Stimulated activated effector memory CD8-positive, alpha-beta T cell treated with anti-CD3 and anti-CD28 coated beads, Interleukin-12 subunit alpha, Interleukin-12 subunit beta, amount 100 ng/mL, for 72 hours (primary cell): ENCODE data around the gene ZBED5.
A peak's percentile ranks its signal among the peaks of the same experiment; 100 is the strongest.
"Not testable (repeated sequence)": the region's sequence is repeated elsewhere in the genome, so short reads cannot be mapped to it uniquely, and the experiment has no call there.

Experiments used
- ATAC-seq: fragments of 150-1000 bp; cut with Tn5 transposase; 2 replicates; pipeline ENCODE4 v1.10.0; 2021
- DNase-seq, 2 donors: peaks; one replicate each; pipeline ENCODE4 v3.0.0; 2021 to 2022; ENCODE audit warnings: low spot score in 2 of 2
- H3K27ac Mint-ChIP-seq: one replicate; pipeline ENCODE4 v1.8.0; 2022; ENCODE audit warnings: mild to moderate bottlenecking, mixed read lengths
- H3K36me3 Mint-ChIP-seq: one replicate; pipeline ENCODE4 v1.8.0; 2022; ENCODE audit warnings: mild to moderate bottlenecking, mixed read lengths
- H3K4me1 Mint-ChIP-seq: one replicate; pipeline ENCODE4 v1.8.0; 2022; ENCODE audit warnings: mixed read lengths
- H3K4me3 Mint-ChIP-seq: one replicate; pipeline ENCODE4 v1.8.0; 2022; ENCODE audit warnings: mild to moderate bottlenecking, mixed read lengths
- H3K9me3 Mint-ChIP-seq: one replicate; pipeline ENCODE4 v1.8.0; 2022; ENCODE audit warnings: mixed read lengths

ZBED5 gene

GRCh38 chr11:10828402-10828801 lies 29.5 kb downstream of the ZBED5 start:
- no peaks in the 10 kb centered on the region for H3K4me1 Mint-ChIP-seq
- H3K4me3 Mint-ChIP-seq, result no peak overlapping the region
- no peak overlapping the region for H3K27ac Mint-ChIP-seq
- H3K36me3 Mint-ChIP-seq, result no peaks in the 10 kb centered on the region
- no peak for ATAC-seq
- H3K9me3 Mint-ChIP-seq, result no peaks in the 10 kb centered on the region
- DNase-seq, result no peak

GRCh38 chr11:10824888-10825287 lies 33.0 kb downstream of the ZBED5 start:
- no peaks in the 10 kb centered on the region for H3K9me3 Mint-ChIP-seq
- peak overlapping the region; percentile 6 for H3K27ac Mint-ChIP-seq
- H3K4me1 Mint-ChIP-seq, result no peaks in the 10 kb centered on the region
- ATAC-seq, result peak; percentile 28
- no peak for DNase-seq
- H3K36me3 Mint-ChIP-seq, result no peaks in the 10 kb centered on the region
- no peak overlapping the region for H3K4me3 Mint-ChIP-seq

DNA sequence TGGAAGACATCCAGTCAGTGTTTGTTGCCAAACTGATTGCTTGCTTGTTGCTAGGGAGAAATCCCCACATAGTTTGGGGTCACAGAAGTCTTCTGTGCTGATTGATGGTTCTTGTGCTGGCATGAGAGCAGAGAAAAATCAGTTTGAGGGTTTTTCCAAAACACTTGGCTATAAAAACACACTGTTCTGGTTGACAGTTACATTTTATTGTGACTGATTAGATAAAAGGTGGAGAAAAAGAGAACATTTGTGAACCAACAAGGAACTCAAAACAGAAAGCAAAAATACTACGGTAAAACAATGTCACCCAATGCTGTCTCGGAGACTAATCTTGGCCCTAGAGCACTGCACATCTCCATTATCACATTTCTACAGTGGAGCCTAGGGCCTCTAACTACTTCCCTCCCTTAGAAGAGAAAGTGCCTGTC lies 34.7 kb downstream of the ZBED5 start:
- no peak for DNase-seq
- no peaks in the 10 kb centered on the region for H3K36me3 Mint-ChIP-seq
- H3K9me3 Mint-ChIP-seq, result no peaks in the 10 kb centered on the region
- H3K27ac Mint-ChIP-seq, result no peak overlapping the region
- no peak overlapping the region for H3K4me3 Mint-ChIP-seq
- no peak for ATAC-seq
- no peaks in the 10 kb centered on the region for H3K4me1 Mint-ChIP-seq

DNA sequence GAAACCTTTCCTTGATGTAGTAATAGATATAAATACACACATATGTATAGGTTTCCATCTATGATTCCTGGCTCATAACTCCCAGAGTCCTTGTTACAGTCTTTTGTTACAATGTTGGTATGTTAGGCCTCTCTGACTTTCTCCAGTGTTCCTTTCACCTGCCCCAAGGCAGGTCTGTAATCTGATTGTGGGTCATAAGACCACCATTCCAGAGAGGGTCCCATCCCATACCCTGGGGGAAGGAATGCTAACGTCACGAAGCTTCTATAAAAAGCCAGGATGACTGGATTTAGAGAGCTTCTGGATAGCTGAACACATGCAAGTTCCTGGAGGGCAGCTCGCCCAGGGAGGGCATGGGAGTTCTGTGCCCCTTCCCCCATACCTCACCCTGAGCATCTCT lies 35.4 kb downstream of the ZBED5 start:
- not testable (repeated sequence) for DNase-seq, H3K9me3 Mint-ChIP-seq, H3K27ac Mint-ChIP-seq, H3K4me1 Mint-ChIP-seq, H3K36me3 Mint-ChIP-seq, H3K4me3 Mint-ChIP-seq, ATAC-seq

- no peaks in the 10 kb centered on the region for H3K9me3 Mint-ChIP-seq
- DNase-seq (no peak), ATAC-seq (no peak)
- no peaks in the 10 kb centered on the region for H3K36me3 Mint-ChIP-seq
- H3K27ac Mint-ChIP-seq, result no peak overlapping the region
- H3K4me1 Mint-ChIP-seq, result no peaks in the 10 kb centered on the region
- H3K4me3 Mint-ChIP-seq, result no peak overlapping the region
These were observed 39.3 kb downstream of the ZBED5 start for GRCh38 chr11:10818594-10818993.

DNA sequence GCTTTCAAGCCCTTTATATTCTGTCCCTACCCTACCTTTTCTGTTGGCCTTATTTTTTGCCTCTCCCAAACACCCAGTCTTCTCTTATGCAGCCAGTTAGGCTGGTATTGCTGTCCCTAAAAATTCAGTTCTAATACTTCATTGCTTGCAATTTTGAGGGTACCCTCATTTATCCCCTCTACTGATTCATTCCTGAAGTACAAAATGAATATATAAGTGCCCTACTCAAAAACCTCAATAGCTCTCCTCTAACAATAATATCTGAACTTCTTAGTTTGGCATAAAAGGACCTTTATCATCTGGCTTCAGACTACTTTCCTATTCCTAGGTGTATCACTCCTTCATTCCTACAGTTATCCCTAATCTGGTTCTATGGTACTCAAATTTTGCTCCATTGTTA lies 43.9 kb downstream of the ZBED5 start:
- ATAC-seq, result peak; percentile 9
- no peak overlapping the region for H3K4me3 Mint-ChIP-seq
- H3K9me3 Mint-ChIP-seq, result no peaks in the 10 kb centered on the region
- DNase-seq, result no peak
- H3K36me3 Mint-ChIP-seq, result peaks cover 8% of the 10 kb centered on the region
- H3K4me1 Mint-ChIP-seq, result peaks cover 10% of the 10 kb centered on the region
- H3K27ac Mint-ChIP-seq, result peak overlapping the region; percentile 7

GRCh38 chr11:10809373-10810160 lies 48.3 kb downstream of the ZBED5 start:
- peak; percentile 12 for ATAC-seq
- peaks cover 52% of the 10 kb centered on the region for H3K36me3 Mint-ChIP-seq
- DNase-seq, result no peak
- peak overlapping the region; percentile 98 for H3K27ac Mint-ChIP-seq
- peak overlapping the region; percentile 88 for H3K4me3 Mint-ChIP-seq
- H3K9me3 Mint-ChIP-seq, result no peaks in the 10 kb centered on the region
- H3K4me1 Mint-ChIP-seq, result peaks cover 35% of the 10 kb centered on the region

- Mint-ChIP-seq H3K27ac (peak within 1 kb of the TSS; percentile 98), H3K4me1 (peaks cover 43% of the 10 kb centered on the region), H3K9me3 (no peaks in the 10 kb centered on the region), H3K4me3 (peak within 1 kb of the TSS; percentile 88), H3K36me3 (peaks cover 60% of the 10 kb centered on the region)
- ATAC-seq (peak; percentile 96), DNase-seq (peak; percentile 95 to 99)
These were observed 49.1 kb downstream of the ZBED5 start, which contains the start of gene EIF4G2 for GRCh38 chr11:10808553-10809372. Gene EIF4G2, minus strand, starts transcription at chr11:10808926.

DNA sequence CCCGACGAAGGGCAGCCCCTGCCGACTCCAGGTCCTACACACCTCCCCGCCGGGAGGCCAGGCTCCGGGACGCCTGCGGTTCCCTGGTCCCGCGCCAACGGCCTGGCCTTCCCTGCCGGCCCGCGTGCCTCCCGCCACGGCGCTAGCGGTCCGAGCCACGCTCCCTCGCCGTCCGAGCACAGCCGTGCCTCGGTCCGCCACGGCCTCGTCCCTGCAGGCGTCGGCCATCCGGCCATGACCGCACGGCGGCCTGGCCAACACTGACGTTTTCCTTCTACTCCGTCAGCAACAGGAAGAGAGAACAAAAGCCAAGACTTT lies 49.7 kb downstream of the ZBED5 start:
- Mint-ChIP-seq H3K4me1 (peaks cover 48% of the 10 kb centered on the region), H3K27ac (peak overlapping the region; percentile 98), H3K9me3 (no peaks in the 10 kb centered on the region), H3K4me3 (peak overlapping the region; percentile 88), H3K36me3 (peaks cover 66% of the 10 kb centered on the region)
- DNase-seq (no peak), ATAC-seq (peak; percentile 0)

DNA sequence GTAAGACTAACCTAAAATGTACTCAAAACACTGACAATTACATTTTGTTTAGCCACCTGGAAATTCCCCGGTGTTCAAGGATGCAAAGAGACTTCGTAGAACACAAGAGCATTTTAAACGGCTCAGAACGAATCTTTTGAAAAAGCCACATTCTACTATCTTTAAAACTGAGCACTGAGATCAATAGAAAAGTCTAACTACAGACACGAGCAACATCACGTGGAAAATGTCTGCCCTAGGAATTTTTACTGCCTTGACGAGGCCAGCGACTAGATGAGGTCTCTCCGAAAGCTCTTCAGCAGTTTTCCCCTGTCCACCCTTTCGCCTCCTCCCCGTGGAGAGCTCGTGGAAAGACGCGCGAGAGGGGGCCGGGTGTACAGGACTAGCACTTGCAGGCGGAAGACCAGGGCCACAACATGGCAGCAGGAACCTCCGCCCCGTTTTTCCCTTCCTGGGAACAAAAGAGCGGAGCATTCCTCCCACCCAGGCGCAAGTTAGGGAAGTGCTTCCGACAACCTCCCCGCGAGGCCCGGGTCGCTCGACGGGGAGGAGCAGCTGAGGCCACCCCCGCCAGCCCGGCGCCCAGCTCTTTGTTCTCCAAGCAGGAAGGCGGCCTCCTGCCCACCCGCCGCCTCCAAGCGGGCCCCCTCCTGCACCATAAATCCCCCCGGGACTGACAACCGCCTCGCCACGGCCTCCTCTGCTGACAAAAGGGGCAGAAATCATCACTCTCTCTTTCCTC lies 50.2 kb downstream of the ZBED5 start:
- peak; percentile 0 for ATAC-seq
- peaks cover 49% of the 10 kb centered on the region for H3K4me1 Mint-ChIP-seq
- peak overlapping the region; percentile 98 for H3K27ac Mint-ChIP-seq
- peaks cover 71% of the 10 kb centered on the region for H3K36me3 Mint-ChIP-seq
- H3K4me3 Mint-ChIP-seq, result peak overlapping the region; percentile 88
- H3K9me3 Mint-ChIP-seq, result no peaks in the 10 kb centered on the region
- DNase-seq, result peak; percentile 39 to 78

GRCh38 chr11:10806206-10806605 lies 51.6 kb downstream of the ZBED5 start:
- ATAC-seq (no peak), DNase-seq (no peak)
- peaks cover 86% of the 10 kb centered on the region for H3K36me3 Mint-ChIP-seq
- peak overlapping the region; percentile 98 for H3K27ac Mint-ChIP-seq
- no peaks in the 10 kb centered on the region for H3K9me3 Mint-ChIP-seq
- H3K4me3 Mint-ChIP-seq, result peak overlapping the region; percentile 88
- H3K4me1 Mint-ChIP-seq, result peaks cover 63% of the 10 kb centered on the region

- H3K4me3 Mint-ChIP-seq, result peak overlapping the region; percentile 88
- peaks cover 90% of the 10 kb centered on the region for H3K36me3 Mint-ChIP-seq
- no peaks in the 10 kb centered on the region for H3K9me3 Mint-ChIP-seq
- H3K4me1 Mint-ChIP-seq, result peaks cover 68% of the 10 kb centered on the region
- no peak for DNase-seq
- ATAC-seq, result no peak
- peak overlapping the region; percentile 98 for H3K27ac Mint-ChIP-seq
These were observed 52.1 kb downstream of the ZBED5 start for GRCh38 chr11:10805741-10806140.

DNA sequence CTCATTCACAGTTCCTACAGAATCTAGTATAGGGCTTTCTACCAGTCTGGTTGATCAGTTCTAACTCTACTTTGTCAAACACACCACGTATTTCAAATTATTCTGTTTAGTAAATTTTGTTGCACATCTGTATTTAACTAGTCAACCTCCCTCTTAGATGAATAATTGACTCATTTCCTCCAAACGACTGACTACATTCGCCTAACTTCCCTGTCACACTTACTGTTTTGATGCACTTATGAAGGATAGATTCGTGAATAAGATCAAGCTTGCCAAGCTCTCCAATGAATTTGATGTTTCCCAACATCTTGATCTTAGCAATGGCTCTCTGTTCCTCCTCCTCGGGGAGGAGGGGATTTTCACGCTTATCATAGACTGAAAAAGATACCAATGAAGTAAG lies 54.2 kb downstream of the ZBED5 start:
- DNase-seq (no peak), ATAC-seq (no peak)
- H3K36me3 Mint-ChIP-seq, result peaks cover 100% of the 10 kb centered on the region
- H3K4me1 Mint-ChIP-seq, result peaks cover 76% of the 10 kb centered on the region
- H3K9me3 Mint-ChIP-seq, result no peaks in the 10 kb centered on the region
- H3K27ac Mint-ChIP-seq, result peak overlapping the region; percentile 98
- no peak overlapping the region for H3K4me3 Mint-ChIP-seq
